HG03521 (cell line): ENCODE measurements around the gene SLC12A1.

Source experiments
- ATAC-seq: cut with Tn5 transposase; IDR thresholded peaks from one replicate; pipeline ENCODE4 v1.9.1; 2021; ENCODE audit warnings: mild to moderate bottlenecking, moderate library complexity; ENCODE audit not compliant: unreplicated experiment

The SLC12A1 gene

DNA sequence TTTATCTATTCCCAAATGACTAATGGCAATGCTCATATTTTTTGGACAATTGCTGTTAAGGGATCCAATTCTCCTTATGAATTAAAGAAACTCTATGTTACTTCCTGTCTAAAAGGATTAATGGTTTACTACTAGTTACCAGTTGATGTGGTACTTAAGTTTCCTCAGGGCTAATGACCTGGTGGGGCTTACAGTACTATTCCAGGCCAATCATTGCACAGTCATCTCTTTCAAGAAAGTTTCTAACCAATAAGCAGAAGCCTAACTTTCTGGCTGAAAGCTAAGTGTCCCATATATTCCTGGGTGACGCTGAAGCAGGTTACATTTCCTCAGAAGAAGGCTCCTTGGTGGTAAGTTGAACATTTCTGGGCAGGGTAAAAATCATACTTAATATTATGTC lies at the start of gene SLC12A1:
TSS of gene SLC12A1 (plus strand) at position 322 of the 400 bp plus-strand sequence. CDS start 1,418 bp downstream, outside the sequence.
- ATAC-seq: no peak

DNA sequence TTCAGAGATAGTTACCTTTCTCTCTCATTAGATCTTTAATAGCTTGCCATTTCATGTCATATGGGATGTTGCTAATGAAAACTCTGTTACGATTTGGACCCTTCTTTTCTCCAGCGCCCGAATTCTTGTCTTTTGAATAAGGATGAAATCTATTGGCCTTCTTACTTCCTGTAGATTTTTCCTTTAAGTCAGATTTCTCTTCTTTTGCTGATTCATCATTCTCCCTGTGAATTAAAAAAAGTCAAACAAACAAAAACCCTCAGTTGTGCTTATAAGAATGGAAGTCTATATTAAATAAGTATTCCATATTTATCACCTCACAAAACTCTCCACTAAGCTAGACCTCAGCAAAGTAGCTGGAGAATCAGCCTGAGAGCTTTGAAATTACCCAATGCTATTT lies 37.5 kb upstream of the SLC12A1 start:
- no peak for ATAC-seq

DNA sequence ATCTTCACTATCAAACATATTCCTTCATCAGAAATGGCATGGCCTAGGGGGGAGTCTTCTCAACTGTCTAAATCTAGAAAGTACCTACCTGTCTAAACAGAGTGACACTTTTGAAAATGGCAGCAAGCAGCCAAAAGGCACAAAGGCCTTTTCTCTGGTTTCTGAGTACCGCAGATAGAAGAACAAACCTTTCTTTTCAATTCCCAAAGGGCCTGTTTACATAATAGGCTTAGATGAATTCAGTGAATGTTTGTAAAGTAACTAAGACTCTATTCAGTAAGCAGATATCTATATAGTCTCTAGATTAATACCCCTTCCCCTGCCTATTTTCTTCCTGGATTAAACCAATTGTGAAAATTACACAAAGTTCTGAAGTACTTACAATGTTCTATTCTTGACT lies 35.1 kb upstream of the SLC12A1 start:
- ATAC-seq: no peak

DNA sequence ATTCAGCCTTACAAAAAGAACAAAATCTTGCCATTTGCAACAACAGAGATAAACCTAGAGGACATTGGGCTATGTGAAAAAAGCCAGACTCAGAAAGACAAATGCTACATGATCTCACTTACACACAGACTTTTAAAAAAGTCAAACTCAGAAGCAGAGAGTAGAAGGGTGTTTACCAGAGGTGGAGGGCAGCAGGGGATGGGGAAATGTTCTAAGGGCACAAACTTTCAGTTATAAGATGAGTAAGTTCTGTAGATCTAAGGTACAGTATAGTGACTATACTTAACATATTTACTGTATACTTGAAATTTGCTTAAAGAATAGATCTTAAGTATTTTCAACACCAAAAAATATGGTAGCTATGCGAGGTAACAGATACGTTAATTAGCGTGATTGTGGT lies 31.0 kb upstream of the SLC12A1 start:
- no peak for ATAC-seq

DNA sequence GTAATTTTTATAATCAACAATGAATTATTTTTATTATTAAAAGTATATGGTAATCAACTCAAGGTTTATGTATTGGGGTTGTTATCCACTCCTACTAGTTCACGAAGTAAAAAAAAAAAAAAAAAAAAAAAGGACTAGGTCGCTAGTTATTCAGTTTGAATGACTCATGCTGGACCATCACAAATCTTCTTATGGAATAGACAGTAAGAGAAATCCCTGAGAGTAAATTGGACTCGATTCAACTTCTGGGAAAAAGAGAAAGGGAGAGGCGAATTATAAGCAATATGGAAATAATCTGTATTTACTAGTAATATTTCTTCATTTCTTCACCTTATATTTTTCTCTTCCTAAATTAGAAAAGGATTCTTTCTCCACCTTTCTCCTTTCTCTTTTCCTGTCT lies 30.0 kb upstream of the SLC12A1 start:
- ATAC-seq: no peak

DNA sequence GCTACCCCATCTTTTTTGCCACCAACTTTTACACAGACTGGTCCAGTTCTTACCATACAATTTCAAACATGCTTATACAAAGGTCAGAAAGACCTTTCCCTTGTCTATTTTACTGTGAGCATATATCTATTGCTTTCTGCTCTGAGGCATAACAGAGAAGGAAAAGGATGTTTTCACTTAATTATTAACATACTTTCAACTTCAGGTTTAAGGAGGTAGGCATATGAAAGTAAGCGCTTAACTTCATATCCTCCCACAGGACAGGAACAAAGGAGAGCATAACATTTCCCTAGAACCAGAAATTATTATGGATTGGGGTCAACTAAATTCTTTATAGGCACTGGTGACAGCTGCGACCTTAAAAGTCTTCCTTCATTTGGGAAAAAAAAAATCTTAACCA lies 29.1 kb upstream of the SLC12A1 start:
- no peak for ATAC-seq

DNA sequence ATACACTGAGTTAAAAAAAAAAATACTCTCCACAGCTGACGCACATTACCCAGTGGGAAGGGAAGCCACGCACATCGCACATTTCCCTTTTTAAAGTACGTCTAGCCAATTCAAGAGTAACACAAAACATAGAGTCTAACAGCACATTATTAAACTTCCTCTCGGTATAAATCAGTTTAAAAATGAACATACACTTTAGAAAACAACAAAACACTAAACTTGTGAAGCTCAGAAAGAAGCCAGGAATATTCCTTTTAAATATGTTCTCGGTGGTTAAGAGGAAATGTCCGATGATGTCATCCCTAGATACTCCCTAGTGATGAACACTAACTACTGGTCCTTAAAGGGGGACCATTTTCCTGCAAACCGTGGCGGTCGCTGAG lies 28.7 kb upstream of the SLC12A1 start:
- ATAC-seq: peak; percentile 58

DNA sequence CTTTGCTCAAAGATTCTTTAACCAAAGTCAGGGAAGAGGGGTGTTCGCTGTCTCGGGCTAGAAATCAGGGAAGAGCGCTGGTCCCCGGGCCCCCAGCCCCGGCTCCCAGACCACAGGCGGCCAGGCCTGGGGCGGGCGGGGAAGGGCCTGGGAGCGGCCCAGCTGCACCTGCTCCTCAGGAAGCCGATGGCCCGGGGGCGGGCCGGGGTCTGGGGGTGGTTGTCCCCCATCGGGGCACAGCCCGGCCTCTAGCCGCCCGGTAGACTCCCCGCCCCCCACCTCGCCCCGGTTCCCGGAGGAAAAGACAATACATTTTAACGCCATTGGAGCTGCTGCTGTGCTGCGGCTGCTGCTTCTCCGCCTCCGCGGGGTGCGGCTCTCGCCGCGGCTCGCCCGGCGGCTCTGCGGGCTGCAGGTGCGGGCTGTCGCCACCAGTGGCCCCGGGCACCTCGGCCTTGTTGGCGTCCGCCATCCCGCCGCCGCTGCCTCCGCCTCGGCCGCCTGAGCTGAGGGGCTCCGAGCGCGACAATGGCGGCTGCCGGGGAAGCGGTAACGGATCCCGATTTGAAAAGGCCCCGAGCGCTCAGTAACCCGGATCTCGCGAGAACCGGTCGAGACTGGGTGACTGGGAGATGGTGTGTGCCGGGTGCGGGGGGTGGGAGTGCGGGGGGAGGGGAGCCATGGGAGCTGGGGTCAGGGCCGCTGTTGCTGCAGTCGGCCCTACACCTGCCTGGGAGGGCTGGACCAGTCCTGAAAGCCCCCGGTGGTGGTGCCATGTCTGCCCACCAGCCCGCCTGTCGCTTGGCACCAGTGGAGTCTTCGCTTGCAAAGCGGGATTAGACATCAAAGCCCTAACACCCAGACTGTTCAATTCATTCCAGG lies 28.1 kb upstream of the SLC12A1 start, which contains the start of gene MYEF2:
TSS of gene MYEF2 (minus strand) at position 530 of the 882 bp plus-strand sequence. CDS start at position 472, 58 bp downstream.
- peak; percentile 80 for ATAC-seq

DNA sequence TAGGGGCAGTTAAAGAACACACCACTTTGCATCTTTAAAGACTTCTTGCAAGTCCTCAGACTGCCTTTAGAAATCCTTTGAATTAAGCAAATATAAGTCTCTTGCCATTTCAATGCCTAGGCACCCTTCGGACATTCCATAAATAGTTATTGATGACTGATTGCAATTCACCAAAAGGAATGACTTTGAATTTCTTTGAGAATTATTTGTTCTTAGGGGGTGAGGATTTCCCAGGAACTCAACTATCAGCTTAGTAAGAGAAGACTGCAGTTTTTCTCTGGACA lies 27.5 kb upstream of the SLC12A1 start:
- no peak for ATAC-seq

DNA sequence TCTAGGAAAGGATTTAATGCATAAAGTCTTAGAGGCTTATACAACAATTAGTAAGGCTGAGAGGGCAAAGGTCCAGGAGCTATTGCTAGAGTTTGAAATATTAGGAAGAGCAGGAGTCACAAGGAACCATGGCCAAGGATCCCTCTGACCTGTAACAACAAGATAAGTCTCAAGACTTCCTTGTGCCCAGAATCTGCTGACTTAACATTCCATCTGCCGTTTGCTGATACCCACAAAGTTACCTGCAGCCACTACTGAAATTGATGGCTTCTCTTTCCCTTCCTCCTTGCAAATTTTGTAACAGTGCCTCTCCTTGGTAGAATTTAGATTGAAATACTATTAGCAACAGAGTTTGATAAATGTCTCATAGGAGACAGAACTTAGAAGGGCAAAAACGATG lies 23.4 kb upstream of the SLC12A1 start:
- no peak for ATAC-seq

DNA sequence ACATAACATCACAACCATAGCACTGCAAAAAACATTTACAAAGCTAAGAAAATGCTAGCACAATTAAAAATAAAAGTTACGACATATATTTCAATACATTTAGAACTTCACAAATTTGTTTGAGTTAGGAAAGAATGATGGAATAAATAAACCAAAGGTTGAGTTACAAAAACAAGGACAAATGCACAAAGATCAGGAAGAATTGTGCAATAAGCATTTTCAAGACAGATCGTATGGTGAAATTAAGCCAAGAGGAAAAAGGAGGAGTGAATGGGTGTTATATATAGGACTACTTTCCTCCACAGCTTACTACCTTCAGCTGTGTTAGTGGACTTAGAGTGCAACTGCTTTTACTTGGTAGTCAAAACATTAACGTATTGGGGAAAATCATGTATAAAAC lies 20.6 kb upstream of the SLC12A1 start:
- no peak for ATAC-seq

DNA sequence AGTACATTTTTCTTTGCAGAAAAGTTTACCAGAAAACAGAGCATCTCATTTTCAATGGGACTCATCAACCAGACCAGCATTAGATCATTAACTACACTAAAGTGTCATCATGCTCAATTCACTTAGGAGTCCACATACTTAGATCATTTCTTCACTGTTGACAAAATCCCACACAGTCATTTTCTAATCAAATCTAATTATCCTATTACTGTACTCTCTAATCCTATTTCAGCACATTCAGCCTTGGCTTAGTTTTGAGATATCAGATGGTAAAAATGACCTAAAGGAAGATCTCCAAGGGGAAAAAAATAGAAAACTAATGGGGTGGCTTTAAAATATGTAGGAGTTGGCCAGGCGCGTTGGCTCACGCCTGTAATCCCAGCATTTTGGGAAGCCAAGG lies 19.8 kb upstream of the SLC12A1 start:
- no peak for ATAC-seq

DNA sequence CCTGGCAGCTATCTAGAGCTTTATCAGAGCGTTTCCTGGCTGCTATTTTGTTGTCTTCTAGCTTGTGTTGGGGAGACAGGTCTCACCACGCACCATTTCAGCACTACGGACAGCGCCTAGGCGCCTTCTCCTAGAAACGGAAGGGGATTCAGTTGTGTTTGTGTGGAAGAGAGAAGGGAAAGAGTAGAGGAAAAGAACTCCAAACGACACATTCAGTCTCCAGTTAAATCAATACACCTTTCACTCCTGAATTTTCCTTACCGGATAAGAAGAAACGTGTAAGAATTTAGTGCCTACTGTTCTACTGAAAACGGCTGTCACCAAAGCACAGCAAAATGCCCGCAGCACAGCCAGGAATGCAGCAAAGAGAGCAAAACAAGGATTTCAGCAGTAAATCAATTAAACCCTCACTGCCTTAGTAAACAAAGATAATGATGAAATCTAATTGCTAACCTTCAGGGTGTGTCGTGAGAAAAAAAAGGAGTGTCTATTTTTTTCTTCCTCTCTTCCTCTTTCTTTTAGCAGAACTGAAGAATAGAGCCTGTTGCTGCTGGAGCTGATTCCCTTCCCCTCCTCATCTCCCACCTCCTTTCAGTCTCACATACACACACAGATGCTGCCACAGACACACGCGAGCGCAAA lies 15.0 kb upstream of the SLC12A1 start:
- no peak for ATAC-seq

DNA sequence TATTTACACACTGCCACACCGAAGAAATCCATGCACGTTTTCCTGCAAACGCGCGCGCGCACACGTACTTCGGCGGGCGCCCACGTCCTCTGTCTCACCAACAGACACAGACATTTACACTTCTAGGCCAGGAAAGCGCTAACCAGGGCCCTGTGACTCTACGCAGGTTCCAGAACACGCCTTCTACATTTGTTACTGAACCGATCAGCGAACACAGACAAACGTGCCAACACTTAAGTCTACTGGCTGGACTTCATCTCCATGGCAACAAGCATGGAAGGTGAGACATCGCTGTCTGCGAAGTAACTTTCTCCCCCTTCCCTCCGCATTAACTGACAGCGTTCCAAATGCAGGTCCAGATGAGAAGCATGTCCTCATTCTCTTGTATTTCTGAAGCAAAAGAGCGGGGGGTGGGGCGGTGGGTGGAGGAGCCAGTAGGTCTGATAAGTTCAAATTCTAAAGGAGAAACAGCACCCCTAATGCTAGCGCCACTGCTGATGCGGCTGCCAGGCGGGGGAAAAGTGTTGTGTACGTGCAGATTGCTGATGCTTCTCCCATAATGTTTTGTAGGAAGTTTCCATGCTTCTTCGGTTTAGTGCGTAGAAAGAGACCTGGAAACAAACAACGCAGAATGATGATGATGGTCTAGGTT lies 14.4 kb upstream of the SLC12A1 start, which contains the start of gene CTXN2:
TSS of gene CTXN2 (plus strand) at position 92 of the 652 bp plus-strand sequence. CDS start 9,636 bp downstream, outside the sequence.
- no peak for ATAC-seq

DNA sequence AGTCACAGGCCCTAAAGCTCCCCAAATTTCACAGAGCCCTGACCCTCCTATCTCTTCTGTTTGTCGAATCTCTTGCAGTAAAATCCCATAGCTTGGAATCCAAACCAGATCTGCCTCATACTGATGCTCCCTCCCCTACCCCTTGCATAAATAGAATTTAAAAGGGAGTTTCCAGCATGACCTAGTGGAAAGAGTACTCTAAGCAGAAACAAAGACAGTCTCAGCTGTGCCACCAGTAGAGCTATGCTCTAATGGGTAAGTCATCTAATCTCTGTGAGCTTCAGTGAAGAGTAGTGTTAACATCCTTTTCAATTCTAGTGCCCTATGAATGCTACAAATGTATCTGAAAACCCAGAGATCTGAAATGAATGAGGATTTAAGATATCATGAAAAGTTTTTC lies 4.0 kb upstream of the SLC12A1 start:
- ATAC-seq: no peak

DNA sequence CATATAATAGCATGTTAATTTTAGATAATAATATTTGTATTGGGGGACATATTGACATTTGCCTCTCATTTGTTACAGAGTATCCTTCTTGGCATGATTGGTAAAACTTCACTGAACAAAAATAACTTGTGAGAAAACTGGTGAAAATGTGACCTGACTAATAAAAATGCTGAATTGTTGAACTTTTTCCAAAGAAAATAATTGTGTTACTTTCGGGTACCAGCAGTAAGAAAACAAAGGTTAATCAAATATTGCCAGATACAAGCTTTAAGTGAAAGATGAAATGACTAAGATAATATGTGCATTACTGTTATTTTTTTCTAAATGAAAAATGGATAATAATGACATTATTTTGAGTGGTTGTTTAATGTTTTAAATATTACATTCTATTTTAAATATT lies 15.2 kb downstream of the SLC12A1 start:
- ATAC-seq: no peak

DNA sequence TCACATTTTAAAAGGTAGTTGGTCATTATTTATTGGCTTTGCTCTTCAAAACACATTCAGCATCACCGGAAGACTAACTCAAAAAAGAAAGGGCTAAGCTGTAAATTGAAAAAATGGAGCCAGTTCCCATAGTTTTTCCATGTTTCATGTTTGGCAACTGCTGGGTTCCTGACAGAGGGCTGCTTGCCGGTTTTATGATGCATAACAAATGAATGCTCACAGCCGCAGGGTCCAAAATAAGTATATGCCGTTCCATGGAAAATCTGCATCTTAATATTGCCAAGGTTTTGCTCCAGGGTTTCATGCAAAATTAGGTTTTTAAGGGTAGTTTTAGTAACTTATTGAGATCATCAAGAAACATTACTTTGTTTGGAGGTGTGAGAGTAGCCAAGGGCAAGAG lies 15.8 kb downstream of the SLC12A1 start:
- no peak for ATAC-seq

DNA sequence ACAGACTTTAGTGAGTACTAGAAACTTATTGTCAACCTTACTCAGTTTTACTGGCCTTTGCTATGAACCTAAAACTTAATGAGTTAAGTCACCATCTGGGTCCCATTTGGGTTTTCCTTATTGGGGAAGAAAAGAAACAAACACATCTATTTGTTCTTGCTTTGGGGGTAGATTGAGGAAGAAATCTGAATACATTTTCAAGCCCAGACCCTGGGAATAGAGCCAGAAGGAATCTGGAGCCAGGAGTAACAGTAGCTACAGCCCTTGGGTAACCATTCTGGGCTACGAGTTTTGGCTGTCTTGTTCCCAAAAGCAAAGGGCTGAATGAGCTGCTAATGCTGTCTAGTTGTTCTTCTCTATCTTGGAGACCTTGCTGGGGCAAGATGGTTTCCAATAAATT lies 16.5 kb downstream of the SLC12A1 start:
- no peak for ATAC-seq

DNA sequence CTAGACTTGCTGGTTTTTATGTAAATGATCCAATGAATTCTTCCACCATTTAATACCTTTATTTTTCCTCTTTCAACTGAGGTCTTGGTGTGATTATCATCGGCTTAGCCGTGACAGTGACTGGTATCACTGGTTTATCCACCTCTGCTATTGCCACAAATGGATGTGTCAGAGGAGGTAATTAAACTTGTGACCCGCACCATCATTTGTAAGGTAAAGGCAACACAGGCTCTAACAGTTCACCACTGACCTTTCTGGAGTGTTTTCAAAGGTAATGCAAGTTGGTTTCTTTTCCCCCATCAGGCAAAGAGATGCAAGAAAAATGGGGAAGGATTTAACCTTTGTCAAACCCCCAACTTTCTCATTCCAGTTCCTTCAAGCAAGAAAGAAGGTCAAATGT lies 19.7 kb downstream of the SLC12A1 start:
- ATAC-seq: no peak

DNA sequence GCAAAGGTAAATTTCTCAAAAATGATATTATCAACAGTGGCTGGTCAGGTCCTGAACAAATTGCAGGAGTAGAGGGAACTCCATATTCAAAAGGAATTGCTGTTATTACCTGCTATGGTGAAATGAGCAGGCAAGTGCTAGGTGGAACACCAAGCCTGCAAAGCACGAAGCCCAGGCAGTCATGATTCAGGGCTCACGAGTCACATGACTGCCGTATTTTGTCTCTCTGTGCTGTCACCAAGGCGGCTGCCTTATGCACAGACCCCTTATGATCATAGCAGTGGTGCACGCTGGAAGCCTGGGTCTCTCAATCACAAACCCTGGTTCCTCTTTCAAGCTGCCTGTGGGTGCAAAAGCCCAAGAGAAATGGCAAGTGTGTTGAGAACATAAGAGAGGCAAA lies 24.4 kb downstream of the SLC12A1 start:
- ATAC-seq: no peak

DNA sequence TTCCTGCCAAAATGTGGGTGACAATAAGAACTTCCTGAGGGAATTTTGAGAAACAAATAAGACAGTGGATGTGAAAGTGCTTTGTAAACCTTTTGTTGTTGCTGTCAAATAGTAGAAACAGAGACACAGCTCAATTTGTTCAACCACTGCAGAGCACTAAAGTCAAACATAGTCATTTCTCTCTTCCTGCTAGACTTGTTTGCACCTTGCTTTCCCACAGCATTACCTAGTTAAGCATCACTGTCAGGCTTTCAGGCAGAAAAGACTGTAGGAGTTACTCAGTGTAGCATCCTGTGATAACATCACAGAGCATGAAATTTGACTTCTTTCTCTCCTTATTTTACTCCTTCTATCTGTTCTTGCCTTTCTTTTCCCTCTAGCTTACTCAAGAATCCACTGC lies 27.1 kb downstream of the SLC12A1 start:
- ATAC-seq: no peak

DNA sequence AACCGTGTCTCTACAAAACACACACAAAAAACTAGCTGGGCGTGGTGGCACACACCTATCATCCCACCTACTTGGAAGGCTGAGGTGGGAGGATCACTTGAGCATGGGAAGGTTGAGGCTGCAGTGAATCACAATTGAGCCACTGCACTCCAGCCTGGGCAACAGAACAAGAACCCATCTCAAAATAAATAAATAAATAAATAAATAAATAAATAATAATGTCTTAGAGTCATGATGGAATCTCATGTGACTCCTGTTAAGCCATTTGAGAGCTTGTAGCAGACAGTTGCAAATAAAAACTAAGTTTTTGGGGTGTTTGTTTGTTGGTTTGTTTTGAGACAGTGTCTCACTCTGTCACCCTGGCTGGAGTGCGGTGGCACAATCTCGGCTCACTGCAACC lies 33.2 kb downstream of the SLC12A1 start:
- no peak for ATAC-seq
